K562 (cell line): ENCODE measurements around the gene UPK3A. TPM values are rescaled to one million over a fixed set of nuclear protein-coding genes. Genes with fewer than 3 reads are reported as not detected.

Experiments
- ATAC-seq: fragments of 200-7000 bp; cut with Tn5 transposase; 3 replicates; pipeline ENCODE4 v1.9.1; 2020; ENCODE audit warnings: moderate library complexity
- BruUV-seq: library from RNA; stranded (reverse); fragments of 400-500 nt; replicated peaks from 2 replicates; lab custom pipeline; 2021; lab: Mats Ljungman, UMichigan
- CTCF ChIA-PET: fragments of 300-600 bp; formaldehyde crosslinking; extraction: SDS; loops from one replicate; lab custom pipeline; 2021; ENCODE audit warnings: low intra/inter-chr PET ratio; lab: Yijun Ruan, JAX
- POLR2A ChIA-PET: fragments of 300-600, 350-650 bp; sonication (Branson Sonifier 250); formaldehyde crosslinking; extraction: SDS; loops from one replicate; lab custom pipeline; 2021; ENCODE audit warnings: antibody characterized with exemption, inconsistent platforms; lab: Yijun Ruan, JAX
- DNase-seq, 4 experiments: peaks; one replicate each; pipeline versions ENCODE4 v3.0.0 to v3.0.0-alpha.2; 2011 to 2018; ENCODE audit warnings: low spot score in 3 of 4, mixed read lengths in 3 of 4; ENCODE audit errors: extremely low read depth in 1 of 4
- FAIRE-seq: peaks from 2 replicates; lab custom pipeline; 2011; peaks lifted over from hg19 to GRCh38; lab: Jason Lieb, UNC
- H2AFZ ChIP-seq: 2 replicates; pipeline ENCODE4 v1.6.0; 2011; ENCODE audit warnings: low read depth, low read length, control low read depth, inconsistent platforms
- H3K27ac ChIP-seq: fragments of 200-600 bp; 3 replicates; pipeline ENCODE4 v1.8.0; 2011; ENCODE audit warnings: low read depth, mild to moderate bottlenecking, control low read depth, inconsistent platforms, low read length, moderate library complexity, mixed read lengths; ENCODE audit errors: extremely low read depth
- H3K27me3 ChIP-seq, 2 experiments: fragments of 300-600 bp in 1 of 2; 2 replicates in 1 of 2; 3 replicates in 1 of 2; pipeline versions ENCODE4 v1.6.0 to v1.8.0; 2011; ENCODE audit warnings: inconsistent platforms in 2 of 2, low read length in 2 of 2, mild to moderate bottlenecking in 1 of 2, mixed read lengths in 1 of 2, moderate library complexity in 1 of 2; ENCODE audit not compliant: control insufficient read depth in 2 of 2, insufficient read depth in 2 of 2
- H3K36me3 ChIP-seq: fragments of 300-600 bp; 3 replicates; pipeline ENCODE4 v1.8.0; 2011; ENCODE audit warnings: mild to moderate bottlenecking, low read length, inconsistent platforms; ENCODE audit not compliant: control insufficient read depth, insufficient read depth
- H3K4me1 ChIP-seq, 2 experiments: fragments of 200-600 bp in 1 of 2; replicated peaks in 1 of 2; 2 replicates in 1 of 2; 3 replicates in 1 of 2; pipeline versions ENCODE4 v1.5.1 to v1.8.0; 2011; ENCODE audit warnings: inconsistent platforms in 2 of 2, low read length in 2 of 2, mild to moderate bottlenecking in 1 of 2, mixed read lengths in 1 of 2, moderate library complexity in 1 of 2; ENCODE audit not compliant: control insufficient read depth in 2 of 2, insufficient read depth in 2 of 2
- H3K4me2 ChIP-seq: 2 replicates; pipeline ENCODE4 v1.6.1; 2011; ENCODE audit warnings: low read length, control low read depth, inconsistent platforms, mixed read lengths; ENCODE audit not compliant: insufficient read depth
- H3K4me3 ChIP-seq: fragments of 200-600 bp; sonication (generic), shearing (Covaris generic); 2 replicates; pipeline ENCODE4 v1.5.1; 2016; ENCODE audit warnings: control low read depth, inconsistent platforms
- H3K79me2 ChIP-seq: fragments of 200-600 bp; 3 replicates; pipeline ENCODE4 v1.8.0; 2011; ENCODE audit warnings: low read length, inconsistent platforms; ENCODE audit not compliant: control insufficient read depth, insufficient read depth
- H3K9ac ChIP-seq, 2 experiments: 2 replicates each; pipeline versions ENCODE4 v1.6.0 to v1.6.1; 2011; ENCODE audit warnings: low read depth in 2 of 2, low read length in 2 of 2, control low read depth in 1 of 2, inconsistent platforms in 1 of 2, mild to moderate bottlenecking in 1 of 2, mixed read lengths in 1 of 2; ENCODE audit not compliant: insufficient read depth in 1 of 2
- H3K9me1 ChIP-seq: one replicate; pipeline ENCODE4 v1.6.0; 2011; ENCODE audit warnings: inconsistent platforms, mild to moderate bottlenecking, low read length, moderate library complexity; ENCODE audit not compliant: control insufficient read depth, insufficient read depth
- H3K9me3 ChIP-seq: replicated peaks from 2 replicates; pipeline ENCODE4 v1.5.1; 2011; ENCODE audit warnings: low read depth, low read length, inconsistent platforms; ENCODE audit not compliant: control insufficient read depth, insufficient read depth
- H4K20me1 ChIP-seq: replicated peaks from 2 replicates; pipeline ENCODE4 v1.6.1; 2011; ENCODE audit warnings: low read length, inconsistent platforms, mixed read lengths; ENCODE audit not compliant: control insufficient read depth, insufficient read depth
- MEF2A ChIP-seq: IDR thresholded peaks from 2 replicates; pipeline ENCODE4 v1.6.1; 2011; ENCODE audit warnings: low read depth, mild to moderate bottlenecking, low read length, moderate library complexity; ENCODE audit not compliant: control insufficient read depth
- NRF1 ChIP-seq, 2 experiments: fragments of 450-650 bp; IDR thresholded peaks in 1 of 2; conservative IDR thresholded peaks in 1 of 2; 2 replicates each; pipeline ENCODE4 v1.6.1; 2014; ENCODE audit warnings: mild to moderate bottlenecking in 2 of 2
- SUPT5H ChIP-seq: fragments of 450-650 bp; IDR thresholded peaks from 2 replicates; pipeline ENCODE4 v1.6.1; 2016
- ZC3H11A ChIP-seq: IDR thresholded peaks from 2 replicates; pipeline ENCODE4 v1.6.1; 2012; ENCODE audit warnings: low read depth, low read length, improper control_type of control experiment
- ZNF3 ChIP-seq: fragments of 250-450 bp; sonication (Bioruptor Pico); IDR thresholded peaks from 2 replicates; pipeline ENCODE4 v1.5.0; 2021; ENCODE audit warnings: mild to moderate bottlenecking, moderate library complexity
- WGBS: fragments of 100-300 bp; shearing (Covaris generic); methylation state at CpG from one replicate; pipeline ENCODE4 v1.1.6; 2016; ENCODE audit warnings: low coverage, mixed read lengths; ENCODE audit not compliant: insufficient coverage; ENCODE audit errors: missing lambda C conversion rate; 5-methylcytosine and 5-hydroxymethylcytosine counted together
- in situ Hi-C: fragments of 300-500 bp; cut with MboI; formaldehyde crosslinking; loops from 4 replicates; pipeline ENCODE4 v1.15.0; 2018; ENCODE audit warnings: inconsistent platforms, mixed read lengths
- intact Hi-C: fragments of 100-400 bp; cut with micrococcal nuclease; formaldehyde crosslinking; loops from 2 replicates; pipeline ENCODE4 v1.14.2; 2022
- polyA plus RNA-seq, 8 experiments: library from polyadenylated mRNA; depleted of rRNA in 4 of 8; stranded (reverse) in 5 of 8; unstranded in 3 of 8; fragments of >200 nt; fragmentation: Nextera tagmentation in 2 of 8; fragmentation: Illumina TruSeq in 1 of 8; extraction: Ambion mirVana in 2 of 8; extraction: Trizol in 1 of 8; gene quantifications; 2 replicates each; pipeline versions ENCODE4 v1.2.1 to v1.2.3, GENCODE V29; 2011 to 2014; ENCODE audit warnings: inconsistent platforms in 1 of 8, missing spikeins in 1 of 8
- total RNA-seq, 7 experiments: library from RNA; depleted of rRNA in 6 of 7; stranded (reverse); fragments of >200 nt in 6 of 7; fragmentation: Illumina TruSeq in 2 of 7; extraction: Trizol in 2 of 7; gene quantifications; 2 replicates each; pipeline versions ENCODE4 v1.2.1 to v1.2.3, GENCODE V29; 2011 to 2021; ENCODE audit warnings: low replicate concordance in 1 of 7
- TF ChIP-seq, protein P1 (sequence below): fragments of 450-650 bp; IDR thresholded peaks from 2 replicates; pipeline ENCODE4 v1.6.1; 2016; ENCODE audit warnings: mild to moderate bottlenecking, moderate library complexity
- TF ChIP-seq, protein P2 (sequence below), 3 experiments: fragments of 200-800 bp in 1 of 3; sonication (Bioruptor generic) in 1 of 3; sonication (generic) in 1 of 3; formaldehyde crosslinking in 1 of 3; IDR thresholded peaks; 2 replicates each; pipeline versions ENCODE4 v1.6.1 to v1.8.0; 2016 to 2022; ENCODE audit warnings: mild to moderate bottlenecking in 2 of 3, missing compliant biosample characterization in 2 of 3, missing genetic modification characterization in 2 of 3, missing genetic modification reagents in 1 of 3

UPK3A gene
- total and polyA plus RNA-seq, 9 of the 15 experiments (the other 6 are each of a cell fraction or from before 2014, with no cell fraction given) = not detected

DNA sequence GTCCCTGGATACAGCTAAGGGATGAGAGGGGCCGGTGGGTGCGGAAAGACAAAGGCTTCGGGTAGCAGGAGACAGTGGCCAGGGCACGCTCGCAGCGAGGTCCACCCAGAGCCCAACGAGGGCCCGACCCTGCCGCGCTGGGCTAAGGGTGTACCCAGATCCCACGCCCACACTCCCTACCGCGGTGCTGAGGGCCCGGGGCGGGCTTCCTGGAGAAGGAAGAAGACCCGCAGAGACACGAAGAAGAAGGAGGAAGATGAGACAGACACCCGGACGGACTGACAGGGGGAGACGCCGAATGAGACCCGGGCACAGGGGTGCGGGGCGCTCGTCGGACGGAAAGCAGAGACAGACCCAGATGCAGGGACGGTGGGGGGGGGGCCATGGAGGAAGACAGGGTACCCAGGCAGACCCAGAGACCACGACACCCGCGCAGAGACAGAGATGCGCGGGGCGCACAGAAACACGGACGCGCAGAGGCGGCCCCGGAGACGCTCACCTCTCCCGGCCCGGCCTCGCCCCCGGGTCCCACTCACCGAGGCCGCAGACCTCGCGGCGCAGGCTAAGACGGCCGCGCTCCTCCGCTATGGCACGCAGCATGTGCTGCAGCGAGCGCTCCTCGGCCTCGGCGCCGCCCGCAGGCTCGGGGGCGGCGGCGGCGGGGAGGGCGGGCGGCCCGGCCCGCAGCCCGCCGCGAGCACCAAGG is 44.5 kb upstream of the UPK3A start:
- ChIA-PET POLR2A (interaction anchor here (0.6 kb wide), 1 partner anchor 191 kb away, joined by 4 read pairs; no protein-coding TSS in a partner anchor), CTCF (no interaction called here)
- no peaks in the 10 kb centered on the region for H3K79me2 ChIP-seq
- in situ Hi-C loops (loop anchor here (25.0 kb wide), 1 partner anchor 428 kb away; no protein-coding TSS in a partner anchor), intact Hi-C loops (no loop called here)
- no TSS peak for BruUV-seq
- peak overlapping the region; percentile 60 for H3K4me2 ChIP-seq
- peak; percentile 66 for ATAC-seq
- H3K27me3 ChIP-seq = no peaks in the 10 kb centered on the region
- H2AFZ ChIP-seq = 0 out of 2 replicates have a peak overlapping the region, but pooled peaks have one; percentile 40
- peak overlapping the region; percentile 31 for H3K4me3 ChIP-seq
- peak overlapping the region in 1 of 2 experiments; percentile 86; a peak in 2 of 4 replicates for H3K9ac ChIP-seq
- no peaks in the 10 kb centered on the region for H3K9me3 ChIP-seq
- H3K27ac ChIP-seq = no peak overlapping the region
- peak in 2 of 4 experiments; percentile 13 to 30 for DNase-seq
- H3K4me1 ChIP-seq = peaks cover 0 to 17% of the 10 kb centered on the region in 2 experiments; a peak in 3 of 5 replicates
- H4K20me1 ChIP-seq = no peaks in the 10 kb centered on the region
- WGBS = 16% methylated on average over 18 of the region's 73 CpGs
- no peak for FAIRE-seq
- H3K36me3 ChIP-seq = no peaks in the 10 kb centered on the region
- no peaks in the 10 kb centered on the region for H3K9me1 ChIP-seq
- TF ChIP-seq SUPT5H (no peak), ZNF3 (no peak), ZC3H11A (no peak), MEF2A (no peak), NRF1 (conservative IDR thresholded peaks at IDR 0.05 in 1 of 2, IDR thresholded peaks at IDR 0.05 in 1 of 2) (peak; percentile 62 to 65)
- TF ChIP-seq, protein P1, sequence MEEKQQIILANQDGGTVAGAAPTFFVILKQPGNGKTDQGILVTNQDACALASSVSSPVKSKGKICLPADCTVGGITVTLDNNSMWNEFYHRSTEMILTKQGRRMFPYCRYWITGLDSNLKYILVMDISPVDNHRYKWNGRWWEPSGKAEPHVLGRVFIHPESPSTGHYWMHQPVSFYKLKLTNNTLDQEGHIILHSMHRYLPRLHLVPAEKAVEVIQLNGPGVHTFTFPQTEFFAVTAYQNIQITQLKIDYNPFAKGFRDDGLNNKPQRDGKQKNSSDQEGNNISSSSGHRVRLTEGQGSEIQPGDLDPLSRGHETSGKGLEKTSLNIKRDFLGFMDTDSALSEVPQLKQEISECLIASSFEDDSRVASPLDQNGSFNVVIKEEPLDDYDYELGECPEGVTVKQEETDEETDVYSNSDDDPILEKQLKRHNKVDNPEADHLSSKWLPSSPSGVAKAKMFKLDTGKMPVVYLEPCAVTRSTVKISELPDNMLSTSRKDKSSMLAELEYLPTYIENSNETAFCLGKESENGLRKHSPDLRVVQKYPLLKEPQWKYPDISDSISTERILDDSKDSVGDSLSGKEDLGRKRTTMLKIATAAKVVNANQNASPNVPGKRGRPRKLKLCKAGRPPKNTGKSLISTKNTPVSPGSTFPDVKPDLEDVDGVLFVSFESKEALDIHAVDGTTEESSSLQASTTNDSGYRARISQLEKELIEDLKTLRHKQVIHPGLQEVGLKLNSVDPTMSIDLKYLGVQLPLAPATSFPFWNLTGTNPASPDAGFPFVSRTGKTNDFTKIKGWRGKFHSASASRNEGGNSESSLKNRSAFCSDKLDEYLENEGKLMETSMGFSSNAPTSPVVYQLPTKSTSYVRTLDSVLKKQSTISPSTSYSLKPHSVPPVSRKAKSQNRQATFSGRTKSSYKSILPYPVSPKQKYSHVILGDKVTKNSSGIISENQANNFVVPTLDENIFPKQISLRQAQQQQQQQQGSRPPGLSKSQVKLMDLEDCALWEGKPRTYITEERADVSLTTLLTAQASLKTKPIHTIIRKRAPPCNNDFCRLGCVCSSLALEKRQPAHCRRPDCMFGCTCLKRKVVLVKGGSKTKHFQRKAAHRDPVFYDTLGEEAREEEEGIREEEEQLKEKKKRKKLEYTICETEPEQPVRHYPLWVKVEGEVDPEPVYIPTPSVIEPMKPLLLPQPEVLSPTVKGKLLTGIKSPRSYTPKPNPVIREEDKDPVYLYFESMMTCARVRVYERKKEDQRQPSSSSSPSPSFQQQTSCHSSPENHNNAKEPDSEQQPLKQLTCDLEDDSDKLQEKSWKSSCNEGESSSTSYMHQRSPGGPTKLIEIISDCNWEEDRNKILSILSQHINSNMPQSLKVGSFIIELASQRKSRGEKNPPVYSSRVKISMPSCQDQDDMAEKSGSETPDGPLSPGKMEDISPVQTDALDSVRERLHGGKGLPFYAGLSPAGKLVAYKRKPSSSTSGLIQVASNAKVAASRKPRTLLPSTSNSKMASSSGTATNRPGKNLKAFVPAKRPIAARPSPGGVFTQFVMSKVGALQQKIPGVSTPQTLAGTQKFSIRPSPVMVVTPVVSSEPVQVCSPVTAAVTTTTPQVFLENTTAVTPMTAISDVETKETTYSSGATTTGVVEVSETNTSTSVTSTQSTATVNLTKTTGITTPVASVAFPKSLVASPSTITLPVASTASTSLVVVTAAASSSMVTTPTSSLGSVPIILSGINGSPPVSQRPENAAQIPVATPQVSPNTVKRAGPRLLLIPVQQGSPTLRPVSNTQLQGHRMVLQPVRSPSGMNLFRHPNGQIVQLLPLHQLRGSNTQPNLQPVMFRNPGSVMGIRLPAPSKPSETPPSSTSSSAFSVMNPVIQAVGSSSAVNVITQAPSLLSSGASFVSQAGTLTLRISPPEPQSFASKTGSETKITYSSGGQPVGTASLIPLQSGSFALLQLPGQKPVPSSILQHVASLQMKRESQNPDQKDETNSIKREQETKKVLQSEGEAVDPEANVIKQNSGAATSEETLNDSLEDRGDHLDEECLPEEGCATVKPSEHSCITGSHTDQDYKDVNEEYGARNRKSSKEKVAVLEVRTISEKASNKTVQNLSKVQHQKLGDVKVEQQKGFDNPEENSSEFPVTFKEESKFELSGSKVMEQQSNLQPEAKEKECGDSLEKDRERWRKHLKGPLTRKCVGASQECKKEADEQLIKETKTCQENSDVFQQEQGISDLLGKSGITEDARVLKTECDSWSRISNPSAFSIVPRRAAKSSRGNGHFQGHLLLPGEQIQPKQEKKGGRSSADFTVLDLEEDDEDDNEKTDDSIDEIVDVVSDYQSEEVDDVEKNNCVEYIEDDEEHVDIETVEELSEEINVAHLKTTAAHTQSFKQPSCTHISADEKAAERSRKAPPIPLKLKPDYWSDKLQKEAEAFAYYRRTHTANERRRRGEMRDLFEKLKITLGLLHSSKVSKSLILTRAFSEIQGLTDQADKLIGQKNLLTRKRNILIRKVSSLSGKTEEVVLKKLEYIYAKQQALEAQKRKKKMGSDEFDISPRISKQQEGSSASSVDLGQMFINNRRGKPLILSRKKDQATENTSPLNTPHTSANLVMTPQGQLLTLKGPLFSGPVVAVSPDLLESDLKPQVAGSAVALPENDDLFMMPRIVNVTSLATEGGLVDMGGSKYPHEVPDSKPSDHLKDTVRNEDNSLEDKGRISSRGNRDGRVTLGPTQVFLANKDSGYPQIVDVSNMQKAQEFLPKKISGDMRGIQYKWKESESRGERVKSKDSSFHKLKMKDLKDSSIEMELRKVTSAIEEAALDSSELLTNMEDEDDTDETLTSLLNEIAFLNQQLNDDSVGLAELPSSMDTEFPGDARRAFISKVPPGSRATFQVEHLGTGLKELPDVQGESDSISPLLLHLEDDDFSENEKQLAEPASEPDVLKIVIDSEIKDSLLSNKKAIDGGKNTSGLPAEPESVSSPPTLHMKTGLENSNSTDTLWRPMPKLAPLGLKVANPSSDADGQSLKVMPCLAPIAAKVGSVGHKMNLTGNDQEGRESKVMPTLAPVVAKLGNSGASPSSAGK = peak; percentile 28; the same call in 1 of the 2 replicates
- TF ChIP-seq, protein P2, sequence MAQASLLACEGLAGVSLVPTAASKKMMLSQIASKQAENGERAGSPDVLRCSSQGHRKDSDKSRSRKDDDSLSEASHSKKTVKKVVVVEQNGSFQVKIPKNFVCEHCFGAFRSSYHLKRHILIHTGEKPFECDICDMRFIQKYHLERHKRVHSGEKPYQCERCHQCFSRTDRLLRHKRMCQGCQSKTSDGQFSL (CRISPR knock-in tag; IDR thresholded peaks at IDR 0.05) = 0 out of 2 replicates have a peak, but pooled peaks have one; percentile 45
- TF ChIP-seq, protein P2 (tag; IDR thresholded peaks at IDR 0.05) = no peak
